Osteoblast (primary cell): ENCODE results near the gene UGT1A9. TPM values are rescaled to one million over a fixed set of nuclear protein-coding genes. Genes with fewer than 3 reads are reported as not detected.

Experiments used
- DNase-seq: peaks from one replicate; pipeline ENCODE4 v3.0.0; 2011; ENCODE audit warnings: low spot score, mixed read lengths; ENCODE audit not compliant: insufficient read length; ENCODE audit errors: missing footprints
- H2AFZ ChIP-seq: 2 replicates; pipeline ENCODE4 v1.6.0; 2011; ENCODE audit warnings: mild to moderate bottlenecking, low read length
- H3K27ac ChIP-seq: 2 replicates; pipeline ENCODE4 v1.5.1; 2011; ENCODE audit warnings: mild to moderate bottlenecking, low read depth, low read length, moderate library complexity
- H3K27me3 ChIP-seq: 2 replicates; pipeline ENCODE4 v1.6.0; 2012; ENCODE audit warnings: mild to moderate bottlenecking, control low read depth, inconsistent platforms, low read length, moderate library complexity; ENCODE audit not compliant: insufficient read depth
- H3K36me3 ChIP-seq: 2 replicates; pipeline ENCODE4 v1.5.1; 2011; ENCODE audit warnings: mild to moderate bottlenecking, low read length, control low read depth, moderate library complexity; ENCODE audit not compliant: insufficient read depth
- H3K4me1 ChIP-seq: 2 replicates; pipeline ENCODE4 v1.5.1; 2011; ENCODE audit warnings: mild to moderate bottlenecking, low read length, control low read depth, moderate library complexity; ENCODE audit not compliant: insufficient read depth
- H3K4me2 ChIP-seq: 2 replicates; pipeline ENCODE4 v1.6.0; 2011; ENCODE audit warnings: mild to moderate bottlenecking, low read length; ENCODE audit not compliant: insufficient read depth
- H3K4me3 ChIP-seq: fragments of 200-600 bp; sonication (generic); 3 replicates; pipeline ENCODE4 v1.5.1; 2012; ENCODE audit warnings: mild to moderate bottlenecking, low read length, inconsistent platforms; ENCODE audit not compliant: insufficient read depth
- H3K79me2 ChIP-seq: 2 replicates; pipeline ENCODE4 v1.6.0; 2012; ENCODE audit warnings: mild to moderate bottlenecking, low read length, control low read depth, inconsistent platforms; ENCODE audit not compliant: insufficient read depth
- H3K9me3 ChIP-seq: 2 replicates; pipeline ENCODE4 v1.5.1; 2011; ENCODE audit warnings: low read depth, low read length, control low read depth
- H4K20me1 ChIP-seq: 2 replicates; pipeline ENCODE4 v1.6.0; 2012; ENCODE audit warnings: mild to moderate bottlenecking, low read length, control low read depth; ENCODE audit not compliant: insufficient read depth
- total RNA-seq: library from RNA; depleted of rRNA; stranded (reverse); fragments of >200 nt; gene quantifications from 2 replicates; pipeline ENCODE4 v1.2.3, GENCODE V29; 2012
- TF ChIP-seq, protein P1 (sequence below): IDR thresholded peaks from 2 replicates; pipeline ENCODE4 v1.5.1; 2011; ENCODE audit warnings: mild to moderate bottlenecking, low read depth, low read length, moderate library complexity; ENCODE audit errors: extremely low read depth

The UGT1A9 gene
- total RNA-seq, 1 donor, result not detected

DNA sequence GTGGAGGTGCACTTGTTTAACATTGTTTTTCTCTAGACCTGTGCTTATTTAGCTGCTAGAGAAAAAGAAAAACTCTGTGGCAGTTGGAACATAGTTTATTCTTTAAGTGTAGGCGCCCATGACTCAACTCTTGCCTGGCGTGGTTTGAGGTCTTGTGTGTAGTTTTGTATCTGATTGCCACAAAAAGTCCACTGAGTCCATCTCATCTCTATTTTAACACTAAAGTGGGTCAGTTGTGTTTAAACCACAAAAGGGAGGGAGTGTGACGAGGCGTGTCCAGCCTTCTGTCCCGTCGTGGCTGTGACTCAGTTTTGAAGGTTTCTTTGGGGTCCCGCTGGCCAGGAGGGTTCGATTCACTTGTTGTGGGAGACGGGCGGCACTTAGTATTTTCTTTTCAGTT lies 15.3 kb upstream of the UGT1A9 start:
- DNase-seq, result no peak
- no peaks in the 10 kb centered on the region for H3K36me3 ChIP-seq
- no peak overlapping the region for H3K27ac ChIP-seq
- H2AFZ ChIP-seq, result no peak overlapping the region
- no peak overlapping the region for H3K4me2 ChIP-seq
- H3K4me3 ChIP-seq, result no peak overlapping the region
- H3K79me2 ChIP-seq, result no peaks in the 10 kb centered on the region
- H4K20me1 ChIP-seq, result no peaks in the 10 kb centered on the region
- TF ChIP-seq, protein P1, sequence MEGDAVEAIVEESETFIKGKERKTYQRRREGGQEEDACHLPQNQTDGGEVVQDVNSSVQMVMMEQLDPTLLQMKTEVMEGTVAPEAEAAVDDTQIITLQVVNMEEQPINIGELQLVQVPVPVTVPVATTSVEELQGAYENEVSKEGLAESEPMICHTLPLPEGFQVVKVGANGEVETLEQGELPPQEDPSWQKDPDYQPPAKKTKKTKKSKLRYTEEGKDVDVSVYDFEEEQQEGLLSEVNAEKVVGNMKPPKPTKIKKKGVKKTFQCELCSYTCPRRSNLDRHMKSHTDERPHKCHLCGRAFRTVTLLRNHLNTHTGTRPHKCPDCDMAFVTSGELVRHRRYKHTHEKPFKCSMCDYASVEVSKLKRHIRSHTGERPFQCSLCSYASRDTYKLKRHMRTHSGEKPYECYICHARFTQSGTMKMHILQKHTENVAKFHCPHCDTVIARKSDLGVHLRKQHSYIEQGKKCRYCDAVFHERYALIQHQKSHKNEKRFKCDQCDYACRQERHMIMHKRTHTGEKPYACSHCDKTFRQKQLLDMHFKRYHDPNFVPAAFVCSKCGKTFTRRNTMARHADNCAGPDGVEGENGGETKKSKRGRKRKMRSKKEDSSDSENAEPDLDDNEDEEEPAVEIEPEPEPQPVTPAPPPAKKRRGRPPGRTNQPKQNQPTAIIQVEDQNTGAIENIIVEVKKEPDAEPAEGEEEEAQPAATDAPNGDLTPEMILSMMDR, result no peak
- H3K27me3 ChIP-seq, result peaks cover 9% of the 10 kb centered on the region
- H3K9me3 ChIP-seq, result no peaks in the 10 kb centered on the region
- H3K4me1 ChIP-seq, result no peaks in the 10 kb centered on the region

GRCh38 chr2:233658610-233659009 lies 13.1 kb upstream of the UGT1A9 start:
- TF ChIP-seq, protein P1, result no peak
- H3K4me2 ChIP-seq, result no peak overlapping the region
- no peak for DNase-seq
- H3K9me3 ChIP-seq, result no peaks in the 10 kb centered on the region
- H3K27ac ChIP-seq, result no peak overlapping the region
- no peak overlapping the region for H3K4me3 ChIP-seq
- peaks cover 13% of the 10 kb centered on the region for H3K27me3 ChIP-seq
- no peaks in the 10 kb centered on the region for H3K36me3 ChIP-seq
- no peak overlapping the region for H2AFZ ChIP-seq
- no peaks in the 10 kb centered on the region for H4K20me1 ChIP-seq
- H3K4me1 ChIP-seq, result no peaks in the 10 kb centered on the region
- H3K79me2 ChIP-seq, result no peaks in the 10 kb centered on the region

DNA sequence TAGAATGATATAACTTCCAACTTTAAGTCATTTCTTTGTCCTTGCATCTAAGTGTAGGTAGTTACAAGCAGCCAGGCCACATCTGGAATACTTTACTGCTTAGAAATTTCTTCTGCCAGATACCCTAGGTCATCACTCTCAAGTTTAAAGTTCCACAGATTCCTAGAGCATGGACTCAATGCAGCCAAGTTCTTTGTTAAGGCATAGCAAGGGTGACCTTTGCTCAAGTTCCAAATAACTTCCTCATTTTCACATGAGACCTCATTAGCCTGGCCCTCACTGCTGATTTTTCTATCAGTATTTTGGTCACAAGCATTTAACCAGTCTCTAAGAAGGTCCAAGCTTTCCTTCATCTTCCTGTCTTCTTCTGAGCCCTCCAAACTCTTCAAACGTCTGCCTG lies 7.8 kb upstream of the UGT1A9 start:
- H3K4me3 ChIP-seq, result no peak overlapping the region
- H3K4me2 ChIP-seq, result no peak overlapping the region
- no peaks in the 10 kb centered on the region for H3K4me1 ChIP-seq
- TF ChIP-seq, protein P1, result no peak
- DNase-seq, result no peak
- no peak overlapping the region for H2AFZ ChIP-seq
- no peaks in the 10 kb centered on the region for H3K36me3 ChIP-seq
- no peaks in the 10 kb centered on the region for H3K9me3 ChIP-seq
- H4K20me1 ChIP-seq, result no peaks in the 10 kb centered on the region
- no peak overlapping the region for H3K27ac ChIP-seq
- no peaks in the 10 kb centered on the region for H3K79me2 ChIP-seq
- peaks cover 5% of the 10 kb centered on the region for H3K27me3 ChIP-seq

- no peak overlapping the region for H3K27ac ChIP-seq
- H3K27me3 ChIP-seq, result no peaks in the 10 kb centered on the region
- H3K36me3 ChIP-seq, result no peaks in the 10 kb centered on the region
- DNase-seq, result no peak
- no peaks in the 10 kb centered on the region for H3K79me2 ChIP-seq
- H3K9me3 ChIP-seq, result no peaks in the 10 kb centered on the region
- H3K4me2 ChIP-seq, result no peak overlapping the region
- no peaks in the 10 kb centered on the region for H3K4me1 ChIP-seq
- H3K4me3 ChIP-seq, result no peak overlapping the region
- TF ChIP-seq, protein P1, result no peak
- H2AFZ ChIP-seq, result no peak overlapping the region
- no peaks in the 10 kb centered on the region for H4K20me1 ChIP-seq
Measured at GRCh38 chr2:233668605-233669260, 3.0 kb upstream of the UGT1A9 start.
